Measurements from ENCODE around the gene GPC1.

GPC1 gene

GRCh38 chr2:240454106-240454901 lies 18.8 kb downstream of the GPC1 start:
- H3K4me3 ChIP-seq (ENCODE audit: low read length): no peak overlapping the region
- no peak for TF ChIP-seq ZNF274 (IDR thresholded peaks at IDR 0.05; ENCODE audit: low read depth, low read length)

- TF ChIP-seq ZNF274 (IDR thresholded peaks at IDR 0.05; ENCODE audit: low read depth, low read length): no peak
- no peak overlapping the region for H3K4me3 ChIP-seq (ENCODE audit: low read length)
Observed at GRCh38 chr2:240455272-240455646, 19.8 kb downstream of the GPC1 start.

DNA sequence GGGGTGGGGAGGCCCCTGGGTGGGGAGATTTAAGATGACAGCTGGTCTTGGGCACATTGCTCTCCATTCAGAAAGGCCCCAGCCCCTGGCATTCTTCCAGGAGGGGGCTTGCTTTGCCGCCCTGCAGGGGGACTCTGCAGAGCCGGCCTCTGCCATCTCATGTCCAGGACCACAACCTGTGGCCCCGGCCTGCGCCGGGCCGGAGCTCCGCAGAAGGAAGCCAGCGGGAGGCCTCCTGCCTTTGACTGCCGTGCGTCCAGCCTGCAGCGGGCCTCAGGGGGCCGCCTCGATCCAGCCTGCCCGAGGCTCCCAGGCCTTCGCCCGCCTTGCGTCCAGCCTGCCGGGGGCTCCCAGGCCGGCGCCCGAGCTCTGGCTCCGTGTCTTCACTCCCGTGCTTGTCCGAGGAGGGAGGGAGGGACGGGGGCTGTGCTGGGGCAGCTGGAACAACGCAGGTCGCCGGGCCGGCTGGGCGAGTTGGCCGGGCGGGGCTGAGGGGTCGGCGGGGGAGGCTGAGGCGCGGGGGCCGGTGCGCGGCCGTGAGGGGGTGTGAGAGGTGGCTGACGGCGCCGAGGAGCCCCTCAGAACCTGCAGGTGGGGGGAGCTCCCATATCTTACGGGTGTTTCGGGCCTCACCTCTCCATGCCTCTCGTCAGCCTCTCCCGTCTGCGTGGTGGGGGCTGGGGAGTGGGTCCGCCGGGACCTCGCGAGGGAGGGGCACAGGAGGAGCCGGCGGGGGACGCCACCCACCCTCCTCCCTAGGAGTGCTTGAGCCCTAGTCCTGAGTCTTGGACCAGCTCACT lies 20.4 kb downstream of the GPC1 start:
- H3K4me3 ChIP-seq (ENCODE audit: low read length): no peak overlapping the region

GRCh38 chr2:240456447-240457222 lies 21.2 kb downstream of the GPC1 start:
- H3K4me3 ChIP-seq (ENCODE audit: low read length): no peak overlapping the region
- TF ChIP-seq ZNF274 (IDR thresholded peaks at IDR 0.05; ENCODE audit: low read depth, low read length): no peak

More for the DNA sequence above, 20.4 kb downstream of the GPC1 start:
- no peak for TF ChIP-seq ZNF274 (IDR thresholded peaks at IDR 0.05; ENCODE audit: low read depth, low read length)

DNA sequence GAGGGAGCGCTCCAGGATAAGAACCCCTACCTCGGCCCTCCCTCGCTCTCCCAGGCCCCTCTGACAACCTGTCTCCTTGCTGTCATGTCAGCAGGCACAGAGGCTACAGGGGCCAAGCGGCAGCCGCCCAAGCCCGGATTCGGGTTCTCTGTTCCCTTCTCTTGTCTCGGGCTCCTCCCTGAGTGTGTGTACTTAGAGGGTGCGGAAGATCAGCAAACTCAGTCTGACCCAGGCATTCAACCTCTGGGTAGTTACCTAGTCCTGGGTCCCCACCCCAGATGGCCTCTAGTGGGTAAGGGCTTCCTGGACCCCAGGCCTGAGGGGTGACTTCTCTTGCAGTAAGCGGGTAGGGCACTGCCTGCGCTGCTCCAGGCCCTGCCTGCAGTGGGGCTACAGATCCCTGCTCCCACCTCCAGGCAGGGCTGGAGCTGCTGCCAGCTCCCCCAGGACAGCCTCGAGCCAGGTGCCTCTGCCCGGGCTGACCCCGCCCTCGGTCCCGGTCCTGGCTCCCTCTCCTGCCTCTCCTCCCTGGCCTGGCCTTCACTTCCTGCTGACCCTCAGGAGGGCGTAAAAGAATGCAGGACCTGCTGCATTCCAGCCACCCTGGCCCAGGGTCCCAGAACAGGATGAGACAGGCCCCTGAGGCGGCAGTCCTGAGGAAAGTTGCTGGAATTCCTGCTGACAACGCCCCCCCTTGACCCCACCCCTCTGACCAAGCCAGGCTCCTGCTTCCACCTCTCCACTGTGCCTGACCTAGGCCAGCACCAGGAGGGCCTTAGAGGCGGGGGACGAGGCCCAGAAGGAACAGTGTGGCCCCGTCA lies 22.0 kb downstream of the GPC1 start:
- TF ChIP-seq ZNF274 (IDR thresholded peaks at IDR 0.05; ENCODE audit: low read depth, low read length): no peak

DNA sequence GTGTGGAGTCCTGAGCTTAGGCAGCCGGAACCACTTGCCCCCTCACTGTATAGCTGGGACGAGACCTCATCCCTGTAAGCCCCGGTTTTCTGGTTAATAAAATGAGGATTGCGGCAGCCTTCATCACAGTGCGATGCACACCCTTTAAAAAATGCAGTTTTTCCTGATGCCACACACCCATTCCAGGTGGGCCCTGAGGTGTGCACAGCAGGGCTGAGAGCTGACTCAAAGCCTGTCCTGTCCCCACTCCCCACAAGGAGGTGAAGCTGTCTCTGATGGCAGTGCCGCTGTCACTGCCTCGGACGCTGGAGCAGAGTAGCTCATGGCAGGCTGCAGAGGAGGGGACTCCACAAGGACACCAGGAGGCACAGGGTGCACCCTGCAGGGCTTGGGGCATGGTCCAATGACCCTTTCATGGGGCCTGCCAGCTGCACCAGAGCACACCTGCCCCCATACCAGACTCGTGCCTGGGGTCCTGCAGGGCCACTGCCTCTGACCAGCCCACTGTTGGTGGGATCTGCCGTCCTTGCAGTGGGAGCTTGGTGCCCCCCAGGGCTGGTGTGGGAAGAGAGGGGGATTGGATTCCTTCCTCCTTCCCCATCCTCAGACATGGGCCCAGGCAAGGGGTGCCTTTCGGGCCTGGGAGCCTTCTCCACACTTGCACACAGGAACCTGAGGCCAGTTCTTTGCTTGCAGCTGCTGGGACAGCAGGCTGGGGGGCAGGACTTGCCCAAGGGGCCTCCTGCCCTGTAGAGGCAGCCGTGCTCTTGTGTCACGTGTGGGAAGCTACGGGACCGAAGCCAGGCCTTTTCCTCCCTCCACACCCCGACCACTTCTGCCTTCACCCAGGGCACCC lies 22.8 kb downstream of the GPC1 start:
- TF ChIP-seq ZNF274 (IDR thresholded peaks at IDR 0.05; ENCODE audit: low read depth, low read length): no peak
- no peak overlapping the region for H3K4me3 ChIP-seq (ENCODE audit: low read length)

More for the DNA sequence above, 22.0 kb downstream of the GPC1 start:
- H3K4me3 ChIP-seq (ENCODE audit: low read length): no peak overlapping the region

GRCh38 chr2:240458900-240459391 lies 23.5 kb downstream of the GPC1 start:
- TF ChIP-seq ZNF274 (IDR thresholded peaks at IDR 0.05; ENCODE audit: low read depth, low read length): no peak
- no peak overlapping the region for H3K4me3 ChIP-seq (ENCODE audit: low read length)

GRCh38 chr2:240459401-240460252 lies 24.2 kb downstream of the GPC1 start:
- no peak overlapping the region for H3K4me3 ChIP-seq (ENCODE audit: low read length)
- TF ChIP-seq ZNF274 (IDR thresholded peaks at IDR 0.05; ENCODE audit: low read depth, low read length): no peak

DNA sequence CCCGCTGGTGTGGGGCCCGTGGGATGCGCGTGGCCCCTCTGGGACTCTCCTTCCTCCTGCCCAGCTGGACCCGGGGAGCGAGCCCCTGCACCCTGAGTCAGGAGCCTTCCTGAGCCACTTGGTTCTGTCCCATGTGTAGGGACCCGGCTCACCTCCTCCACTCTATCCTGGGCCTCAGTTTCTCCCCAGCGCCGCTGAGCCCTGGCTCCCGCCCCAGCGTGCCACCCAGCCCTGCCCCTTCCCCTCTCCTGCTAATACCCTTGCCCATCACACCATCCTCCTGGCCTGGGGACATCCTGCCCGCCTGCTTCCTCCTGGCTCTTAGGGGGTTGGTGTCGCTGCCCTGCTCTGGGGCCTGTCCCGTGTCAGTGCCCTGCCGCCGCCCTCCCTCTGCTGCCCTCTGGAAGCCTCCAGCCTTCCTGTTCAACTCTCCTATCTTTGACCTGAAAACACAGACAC lies 24.8 kb downstream of the GPC1 start:
- no peak for TF ChIP-seq ZNF274 (IDR thresholded peaks at IDR 0.05; ENCODE audit: low read depth, low read length)
- H3K4me3 ChIP-seq (ENCODE audit: low read length): no peak overlapping the region

- H3K4me3 ChIP-seq (ENCODE audit: low read length): no peak overlapping the region
- TF ChIP-seq ZNF274 (IDR thresholded peaks at IDR 0.05; ENCODE audit: low read depth, low read length): no peak
Observed at GRCh38 chr2:240460781-240461431, 25.4 kb downstream of the GPC1 start.

- H3K4me3 ChIP-seq (ENCODE audit: low read length): no peak overlapping the region
- TF ChIP-seq ZNF274 (IDR thresholded peaks at IDR 0.05; ENCODE audit: low read depth, low read length): no peak
Observed at GRCh38 chr2:240461471-240462072, 26.1 kb downstream of the GPC1 start.

Measured in GM08714 (cell line).